Smooth muscle cell (in vitro differentiated cells): Measurements from ENCODE around the gene MSMO1. TPM values are rescaled to one million over a fixed set of nuclear protein-coding genes. Genes with fewer than 3 reads are reported as not detected.
A peak's percentile ranks its signal among the peaks of the same experiment; 100 is the strongest.

Experiments
- DNase-seq: peaks from one replicate; lab custom pipeline; 2025; ENCODE audit not compliant: unreplicated experiment; lab: John Stamatoyannopoulos, UW
- H2AFZ ChIP-seq: fragments of 200-600 bp; sonication (generic); 2 replicates; pipeline ENCODE4 v1.6.0; 2016; ENCODE audit warnings: antibody characterized with exemption, low read depth, mild to moderate bottlenecking
- H3F3A ChIP-seq: fragments of 200-600 bp; sonication (generic); 2 replicates; pipeline ENCODE4 v1.6.0; 2017; ENCODE audit warnings: antibody characterized with exemption, low read depth
- H3K27ac ChIP-seq: fragments of 200-600 bp; sonication (generic); 2 replicates; pipeline ENCODE4 v1.5.1; 2016; ENCODE audit warnings: low read depth, mild to moderate bottlenecking
- H3K27me3 ChIP-seq: fragments of 200-600 bp; sonication (generic); 2 replicates; pipeline ENCODE4 v1.6.1; 2016; ENCODE audit warnings: low read depth, mild to moderate bottlenecking
- H3K36me3 ChIP-seq: fragments of 200-600 bp; sonication (generic); 2 replicates; pipeline ENCODE4 v1.5.1; 2016; ENCODE audit warnings: low read depth
- H3K4me1 ChIP-seq: fragments of 200-600 bp; sonication (generic); 2 replicates; pipeline ENCODE4 v1.5.1; 2016; ENCODE audit warnings: low read depth
- H3K4me2 ChIP-seq: fragments of 200-600 bp; sonication (generic); 2 replicates; pipeline ENCODE4 v1.6.0; 2016; ENCODE audit warnings: mild to moderate bottlenecking
- H3K4me3 ChIP-seq: fragments of 200-600 bp; sonication (generic); 2 replicates; pipeline ENCODE4 v1.5.1; 2016; ENCODE audit warnings: mild to moderate bottlenecking
- H3K79me2 ChIP-seq: fragments of 200-600 bp; sonication (generic); 2 replicates; pipeline ENCODE4 v1.6.0; 2016; ENCODE audit warnings: low read depth, mild to moderate bottlenecking
- H3K9ac ChIP-seq: fragments of 200-600 bp; sonication (generic); 2 replicates; pipeline ENCODE4 v1.6.0; 2016; ENCODE audit warnings: low read depth
- H3K9me3 ChIP-seq: fragments of 200-600 bp; sonication (generic); replicated peaks from 2 replicates; pipeline ENCODE4 v1.5.1; 2016; ENCODE audit warnings: low read depth
- H4K20me1 ChIP-seq: fragments of 200-600 bp; sonication (generic); 2 replicates; pipeline ENCODE4 v1.6.0; 2016; ENCODE audit warnings: low read depth
- CTCF ChIP-seq: fragments of 200-600 bp; sonication (generic); IDR thresholded peaks from 2 replicates; pipeline ENCODE4 v1.5.1; 2017; ENCODE audit warnings: borderline replicate concordance, mild to moderate bottlenecking, antibody characterized with exemption; ENCODE audit not compliant: insufficient read depth, poor library complexity, severe bottlenecking
- WGBS: methylation state at CpG from one replicate; pipeline ENCODE4 v1.1.7; 2016; ENCODE audit warnings: low lambda C conversion rate; 5-methylcytosine and 5-hydroxymethylcytosine counted together
- polyA plus RNA-seq: library from polyadenylated mRNA; unstranded; fragments of >200 nt; fragmentation: Nextera tagmentation; extraction: Ambion mirVana; gene quantifications from 2 replicates; pipeline ENCODE4 v1.2.1, GENCODE V29; 2016
- total RNA-seq: library from RNA; depleted of rRNA; stranded (reverse); fragments of >200 nt; gene quantifications from 2 replicates; pipeline ENCODE4 v1.2.3, GENCODE V29; 2014

MSMO1 gene
- total and polyA plus RNA-seq, 2 experiments from 2014 or later, result 214 to 218 TPM

GRCh38 chr4:165330666-165331065 is 3.2 kb downstream of the MSMO1 start:
- H3K9me3 ChIP-seq, result no peaks in the 10 kb centered on the region
- no peak overlapping the region for H2AFZ ChIP-seq
- H3K4me2 ChIP-seq, result peak overlapping the region; percentile 86
- H3K27me3 ChIP-seq, result no peaks in the 10 kb centered on the region
- WGBS, result 60% methylated on average over 5 of the region's 5 CpGs
- peak overlapping the region; percentile 63 for H3K27ac ChIP-seq
- H3K4me1 ChIP-seq, result peaks cover 50% of the 10 kb centered on the region
- peaks cover 4% of the 10 kb centered on the region for H3K36me3 ChIP-seq
- DNase-seq, result no peak
- peak overlapping the region; percentile 75 for H3K4me3 ChIP-seq
- H3F3A ChIP-seq, result peaks cover 6% of the 10 kb centered on the region
- peaks cover 81% of the 10 kb centered on the region for H3K79me2 ChIP-seq
- H3K9ac ChIP-seq, result peak overlapping the region; percentile 22
- H4K20me1 ChIP-seq, result peaks cover 74% of the 10 kb centered on the region
- TF ChIP-seq CTCF, result no peak

- DNase-seq, result no peak
- Histone ChIP-seq H2AFZ (no peak overlapping the region), H4K20me1 (peaks cover 81% of the 10 kb centered on the region), H3F3A (peaks cover 3% of the 10 kb centered on the region), H3K27me3 (no peaks in the 10 kb centered on the region), H3K9me3 (no peaks in the 10 kb centered on the region), H3K4me1 (peaks cover 57% of the 10 kb centered on the region), H3K4me3 (peak overlapping the region; percentile 75), H3K79me2 (peaks cover 88% of the 10 kb centered on the region), H3K27ac (peak overlapping the region; percentile 63), H3K36me3 (peaks cover 4% of the 10 kb centered on the region), H3K4me2 (peak overlapping the region; percentile 86), H3K9ac (peak overlapping the region; percentile 22)
- TF ChIP-seq CTCF, result no peak
- 15% methylated on average over 1 of the region's 1 CpG for WGBS
Observed at GRCh38 chr4:165331359-165331758, 3.9 kb downstream of the MSMO1 start.

DNA sequence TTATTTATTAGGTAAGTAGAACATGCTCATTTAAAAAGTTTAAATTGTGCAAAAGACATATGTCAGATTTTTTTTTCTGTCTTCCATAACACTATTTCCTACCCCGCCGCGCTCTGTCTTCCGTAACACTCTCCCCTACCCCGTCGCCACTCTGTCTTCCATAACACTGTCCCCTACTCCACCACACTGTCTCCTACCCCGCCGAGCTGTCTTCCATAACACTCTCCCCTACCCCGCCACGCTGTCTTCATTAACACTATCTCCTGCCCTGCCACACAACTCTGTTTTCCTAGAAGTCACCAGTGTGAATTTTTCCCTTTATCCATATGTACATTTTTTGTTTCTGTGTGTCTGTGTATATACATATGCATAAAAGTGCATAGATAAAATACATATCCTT is 4.4 kb downstream of the MSMO1 start:
- H3K36me3 ChIP-seq, result peaks cover 4% of the 10 kb centered on the region
- H3K9ac ChIP-seq, result peak overlapping the region; percentile 22
- H4K20me1 ChIP-seq, result peaks cover 85% of the 10 kb centered on the region
- 21% methylated on average over 10 of the region's 10 CpGs for WGBS
- H3K27me3 ChIP-seq, result no peaks in the 10 kb centered on the region
- H3K4me3 ChIP-seq, result peak overlapping the region; percentile 75
- no peak for DNase-seq
- no peak overlapping the region for H2AFZ ChIP-seq
- TF ChIP-seq CTCF, result no peak
- H3K79me2 ChIP-seq, result peaks cover 93% of the 10 kb centered on the region
- peaks cover 3% of the 10 kb centered on the region for H3F3A ChIP-seq
- peaks cover 58% of the 10 kb centered on the region for H3K4me1 ChIP-seq
- peak overlapping the region; percentile 86 for H3K4me2 ChIP-seq
- H3K9me3 ChIP-seq, result no peaks in the 10 kb centered on the region
- H3K27ac ChIP-seq, result peak overlapping the region; percentile 63

DNA sequence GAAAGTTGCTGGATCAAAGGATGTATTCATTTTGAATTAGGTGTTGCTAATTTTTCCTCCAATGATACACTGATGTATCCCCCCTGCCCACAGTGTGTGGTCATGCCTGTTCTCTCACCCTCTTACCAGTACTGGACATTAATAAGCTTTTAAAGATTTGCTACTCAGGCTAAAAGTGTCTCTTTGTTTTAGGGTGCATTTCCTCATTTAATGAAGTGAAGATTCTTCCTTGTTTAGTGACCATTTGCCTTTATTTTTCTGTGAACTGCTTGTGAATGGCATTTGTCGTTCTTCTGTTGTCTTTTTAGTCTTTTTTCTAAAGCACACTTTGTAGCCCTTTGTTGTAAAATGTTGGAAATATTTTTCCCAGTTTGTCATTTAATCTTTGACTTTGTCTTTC is 5.0 kb downstream of the MSMO1 start:
- Histone ChIP-seq H3K9me3 (no peaks in the 10 kb centered on the region), H3K27me3 (no peaks in the 10 kb centered on the region), H3K79me2 (peaks cover 93% of the 10 kb centered on the region), H4K20me1 (peaks cover 92% of the 10 kb centered on the region), H2AFZ (no peak overlapping the region), H3K4me3 (peak overlapping the region; percentile 75), H3K36me3 (peaks cover 4% of the 10 kb centered on the region), H3K4me1 (peaks cover 58% of the 10 kb centered on the region), H3K27ac (peak overlapping the region; percentile 63), H3K4me2 (peak overlapping the region; percentile 86), H3F3A (peaks cover 3% of the 10 kb centered on the region), H3K9ac (peak overlapping the region; percentile 22)
- TF ChIP-seq CTCF, result no peak
- 56% methylated on average over 1 of the region's 1 CpG for WGBS
- no peak for DNase-seq
